Panc1 (cell line): ENCODE results near the gene DGCR6L. TPM values are rescaled to one million over a fixed set of nuclear protein-coding genes. Genes with fewer than 3 reads are reported as not detected.

Experiments
- ATAC-seq: fragments of 200-7000 bp; cut with Tn5 transposase; 2 replicates; pipeline ENCODE4 v1.9.1; 2020; ENCODE audit warnings: mild to moderate bottlenecking, moderate library complexity
- BruUV-seq: library from RNA; stranded (reverse); fragments of 400-500 nt; replicated peaks from 2 replicates; lab custom pipeline; 2021; lab: Mats Ljungman, UMichigan
- CTCF ChIA-PET: fragments of 300-600 bp; sonication (Branson Sonifier 250); formaldehyde crosslinking; loops from one replicate; lab custom pipeline; 2022; ENCODE audit warnings: antibody characterized with exemption; lab: Charles Lee
- POLR2A ChIA-PET: fragments of 300-600 bp; sonication (Branson Sonifier 250); formaldehyde crosslinking; loops from one replicate; lab custom pipeline; 2022; ENCODE audit warnings: antibody characterized with exemption; lab: Charles Lee
- DNase-seq: peaks from one replicate; pipeline ENCODE4 v3.0.0-alpha.2; 2010; ENCODE audit warnings: low read depth, low spot score
- H3K27ac ChIP-seq: 2 replicates; pipeline ENCODE4 v1.5.1; 2011; ENCODE audit warnings: mild to moderate bottlenecking, low read length, inconsistent platforms
- H3K27me3 ChIP-seq: fragments of 200-500 bp; sonication (Bioruptor generic); 2 replicates; pipeline ENCODE4 v1.6.0; 2014; ENCODE audit warnings: low read length, inconsistent platforms; ENCODE audit not compliant: control insufficient read depth, insufficient read depth
- H3K36me3 ChIP-seq: fragments of 200-500 bp; sonication (Bioruptor generic); 2 replicates; pipeline ENCODE4 v1.5.1; 2014; ENCODE audit warnings: inconsistent platforms, mild to moderate bottlenecking, low read length, moderate library complexity; ENCODE audit not compliant: control insufficient read depth, insufficient read depth
- H3K4me1 ChIP-seq: 2 replicates; pipeline ENCODE4 v1.5.1; 2011; ENCODE audit warnings: inconsistent platforms, mild to moderate bottlenecking, low read length, moderate library complexity; ENCODE audit not compliant: control insufficient read depth, insufficient read depth
- H3K4me3 ChIP-seq, 2 experiments: 2 replicates each; pipeline ENCODE4 v1.5.1; 2011 to 2012; ENCODE audit warnings: low read depth in 2 of 2, low read length in 2 of 2, mild to moderate bottlenecking in 2 of 2, inconsistent platforms in 1 of 2, moderate library complexity in 1 of 2
- H3K9me3 ChIP-seq: fragments of 200-500 bp; sonication (Bioruptor generic); 2 replicates; pipeline ENCODE4 v1.5.1; 2014; ENCODE audit warnings: low read depth, mild to moderate bottlenecking, inconsistent platforms, low read length, moderate library complexity; ENCODE audit not compliant: control insufficient read depth, insufficient read depth
- CTCF ChIP-seq: fragments of 450-650 bp; IDR thresholded peaks from 2 replicates; pipeline ENCODE4 v1.5.1; 2017; ENCODE audit warnings: mild to moderate bottlenecking
- POLR2AphosphoS5 ChIP-seq: IDR thresholded peaks from 2 replicates; pipeline ENCODE4 v1.6.1; 2012; ENCODE audit warnings: mild to moderate bottlenecking, low read depth, low read length, moderate library complexity
- REST ChIP-seq, 2 experiments: IDR thresholded peaks; 2 replicates each; pipeline ENCODE4 v1.6.1; 2011 to 2012; ENCODE audit warnings: low read depth in 2 of 2, control low read depth in 1 of 2, low read length in 1 of 2, mild to moderate bottlenecking in 1 of 2, moderate library complexity in 1 of 2; ENCODE audit not compliant: insufficient read depth in 1 of 2
- SIN3A ChIP-seq: IDR thresholded peaks from 2 replicates; pipeline ENCODE4 v1.6.1; 2012; ENCODE audit warnings: low read depth, mild to moderate bottlenecking, low read length, moderate library complexity, borderline replicate concordance; ENCODE audit not compliant: insufficient read depth
- TCF7L2 ChIP-seq: IDR thresholded peaks from 2 replicates; pipeline ENCODE4 v1.6.1; 2011; ENCODE audit warnings: mild to moderate bottlenecking, low read depth, low read length, inconsistent platforms
- in situ Hi-C: cut with HindIII; loops from 2 replicates; pipeline ENCODE4 v1.10.0; 2016; ENCODE audit warnings: low sequenced_read_pairs, low pct_unique_long_range_greater_than_20kb
- intact Hi-C: fragments of 100-400 bp; cut with micrococcal nuclease; formaldehyde crosslinking; loops from one replicate; pipeline ENCODE4 v1.10.0; 2022; ENCODE audit not compliant: unreplicated experiment
- total RNA-seq: library from RNA; stranded (reverse); gene quantifications from one replicate; pipeline ENCODE4 v1.2.1, GENCODE V29; 2021; ENCODE audit not compliant: unreplicated experiment

DGCR6L gene
- total RNA-seq, 1 experiment from 2014 or later, result 43.5 TPM

GRCh38 chr22:20298803-20299745 is 20.8 kb downstream of the DGCR6L start:
- Histone ChIP-seq H3K27me3 (no peaks in the 10 kb centered on the region), H3K27ac (no peak overlapping the region), H3K4me3 (peak overlapping the region; percentile 46 to 47), H3K9me3 (no peaks in the 10 kb centered on the region), H3K4me1 (no peaks in the 10 kb centered on the region), H3K36me3 (no peaks in the 10 kb centered on the region)
- POLR2A ChIA-PET, result no interaction called here
- CTCF ChIA-PET, result no interaction called here
- in situ Hi-C loops (no loop called here), intact Hi-C loops (no loop called here)
- ATAC-seq, result peak; percentile 93
- BruUV-seq, result no TSS peak
- TF ChIP-seq SIN3A (0 out of 2 replicates have a peak, but pooled peaks have one; percentile 26), CTCF (no peak), POLR2AphosphoS5 (no peak), TCF7L2 (no peak), REST (IDR thresholded peaks at IDR 0.05; ENCODE audit: insufficient read depth in 1 of 2, low read depth in 2 of 2, low read length in 1 of 2) (no peak)
- no peak for DNase-seq

- ChIA-PET POLR2A (no interaction called here), CTCF (no interaction called here)
- Histone ChIP-seq H3K36me3 (no peaks in the 10 kb centered on the region), H3K4me3 (peak overlapping the region; percentile 46 to 47), H3K9me3 (no peaks in the 10 kb centered on the region), H3K4me1 (no peaks in the 10 kb centered on the region), H3K27me3 (no peaks in the 10 kb centered on the region), H3K27ac (no peak overlapping the region)
- TF ChIP-seq CTCF, result no peak
- TF ChIP-seq SIN3A, result no peak
- no peak for TF ChIP-seq REST (IDR thresholded peaks at IDR 0.05; ENCODE audit: insufficient read depth in 1 of 2, low read depth in 2 of 2, low read length in 1 of 2)
- no peak for TF ChIP-seq TCF7L2
- TF ChIP-seq POLR2AphosphoS5, result no peak
- in situ Hi-C loops (no loop called here), intact Hi-C loops (no loop called here)
- no peak for ATAC-seq
- DNase-seq, result no peak
- BruUV-seq, result no TSS peak
These were observed 21.6 kb downstream of the DGCR6L start for GRCh38 chr22:20298110-20298802.
